ENCODE measurements around the gene RGS7.
"Not testable (repeated sequence)": the region's sequence is repeated elsewhere in the genome, so short reads cannot be mapped to it uniquely, and the experiment has no call there.

Gene RGS7

DNA sequence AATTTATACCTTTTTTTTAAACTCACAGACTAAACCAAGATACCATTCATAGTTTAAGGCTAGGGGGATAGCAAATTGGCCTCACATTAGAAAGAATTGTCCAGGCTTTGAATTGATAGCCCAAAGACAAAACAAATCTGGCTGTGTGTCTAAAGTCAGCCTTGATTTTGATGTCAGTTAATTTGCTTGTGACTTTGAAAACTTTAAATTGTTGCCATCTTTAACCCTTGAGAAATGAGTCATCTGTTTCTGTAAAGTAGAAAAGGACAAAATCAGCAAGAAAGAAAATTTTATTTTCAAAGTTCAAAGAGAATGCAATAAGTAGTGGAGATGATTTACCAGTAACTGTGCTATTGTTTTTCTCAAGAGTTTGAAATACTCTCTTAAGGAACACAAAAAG is 184.5 kb downstream of the RGS7 start:
- Histone ChIP-seq H3K4me3 (ENCODE audit: low read depth, low read length) (no peak overlapping the region), H3K36me3 (no peaks in the 10 kb centered on the region), H3K9me3 (ENCODE audit: severe bottlenecking) (no peaks in the 10 kb centered on the region), H3K27me3 (ENCODE audit: insufficient read depth, low read depth, severe bottlenecking) (no peaks in the 10 kb centered on the region), H3K27ac (no peak overlapping the region)
- TF ChIP-seq CTCF (IDR thresholded peaks at IDR 0.05; ENCODE audit: low read depth, low read length): no peak
- DNase-seq: no peak

DNA sequence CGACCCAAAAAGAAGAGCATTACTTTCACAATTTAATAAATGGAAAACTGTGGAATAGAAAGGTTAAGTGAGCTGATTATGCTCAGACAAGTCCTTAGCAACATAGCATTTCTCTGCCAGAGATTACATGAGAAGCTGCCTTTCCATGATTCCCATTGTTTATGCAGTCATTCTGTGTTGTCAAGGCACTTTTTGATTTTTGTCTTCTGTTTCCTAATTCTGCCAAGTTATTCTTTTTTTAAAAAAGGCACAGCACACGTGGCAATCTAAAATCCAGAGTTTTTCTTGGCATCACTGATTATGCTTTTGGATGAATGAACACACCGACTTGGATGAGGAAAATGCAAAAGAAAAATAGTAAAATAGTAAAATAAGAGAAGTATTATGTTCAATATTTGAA is 185.0 kb downstream of the RGS7 start:
- no peaks in the 10 kb centered on the region for H3K9me3 ChIP-seq (ENCODE audit: severe bottlenecking)
- no peak for TF ChIP-seq CTCF (IDR thresholded peaks at IDR 0.05; ENCODE audit: low read depth, low read length)
- H3K27ac ChIP-seq: no peak overlapping the region
- H3K27me3 ChIP-seq (ENCODE audit: insufficient read depth, low read depth, severe bottlenecking): no peaks in the 10 kb centered on the region
- DNase-seq: no peak
- H3K36me3 ChIP-seq: no peaks in the 10 kb centered on the region
- no peak overlapping the region for H3K4me3 ChIP-seq (ENCODE audit: low read depth, low read length)

DNA sequence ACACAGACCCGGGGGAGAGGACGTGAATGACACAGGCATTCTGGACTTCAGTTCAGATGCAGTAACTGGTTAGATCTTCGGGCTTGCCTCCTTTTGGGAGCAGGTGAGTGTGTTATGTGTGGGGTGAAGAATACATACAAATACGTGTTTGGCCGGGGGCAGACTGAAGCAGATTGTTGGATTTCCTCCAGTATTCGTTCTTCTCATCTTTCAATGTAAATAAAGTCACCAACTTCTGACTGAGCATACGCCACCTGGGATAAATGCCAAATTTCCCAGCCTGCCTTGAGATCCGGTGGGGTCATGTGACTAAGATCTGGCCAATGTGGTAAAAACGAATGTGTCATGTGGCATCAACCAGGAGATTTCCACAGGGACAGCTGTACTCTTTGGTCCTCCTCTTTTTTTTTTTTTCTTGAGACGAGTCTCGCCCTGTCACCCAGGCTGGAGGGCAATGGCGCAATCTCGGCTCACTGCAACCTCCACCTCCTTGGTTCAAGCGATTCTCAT is 189.8 kb downstream of the RGS7 start:
- Histone ChIP-seq H3K4me3 (ENCODE audit: low read depth, low read length) (no peak overlapping the region), H3K27ac (no peak overlapping the region), H3K36me3 (no peaks in the 10 kb centered on the region), H3K9me3 (ENCODE audit: severe bottlenecking) (no peaks in the 10 kb centered on the region), H3K27me3 (ENCODE audit: insufficient read depth, low read depth, severe bottlenecking) (no peaks in the 10 kb centered on the region)
- TF ChIP-seq CTCF (IDR thresholded peaks at IDR 0.05; ENCODE audit: low read depth, low read length): no peak
- no peak for DNase-seq

GRCh38 chr1:241166625-241167024 is 190.4 kb downstream of the RGS7 start:
- Histone ChIP-seq H3K4me3 (ENCODE audit: low read depth, low read length) (no peak overlapping the region), H3K27ac (no peak overlapping the region), H3K9me3 (ENCODE audit: severe bottlenecking) (no peaks in the 10 kb centered on the region), H3K36me3 (no peaks in the 10 kb centered on the region), H3K27me3 (ENCODE audit: insufficient read depth, low read depth, severe bottlenecking) (no peaks in the 10 kb centered on the region)
- no peak for DNase-seq
- no peak for TF ChIP-seq CTCF (IDR thresholded peaks at IDR 0.05; ENCODE audit: low read depth, low read length)

DNA sequence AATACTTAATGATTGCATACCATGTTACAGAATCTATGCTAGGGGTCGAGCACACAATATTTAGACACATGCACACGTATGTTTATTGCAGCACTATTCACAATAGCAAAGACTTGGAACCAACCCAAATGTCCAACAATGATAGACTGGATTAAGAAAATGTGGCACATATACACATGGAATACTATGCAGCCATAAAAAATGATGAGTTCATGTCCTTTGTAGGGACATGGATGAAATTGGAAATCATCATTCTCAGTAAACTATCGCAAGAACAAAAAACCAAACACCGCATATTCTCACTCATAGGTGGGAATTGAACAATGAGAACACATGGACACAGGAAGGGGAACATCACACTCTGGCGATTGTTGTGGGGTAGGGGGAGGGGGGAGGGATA is 191.7 kb downstream of the RGS7 start:
- H3K9me3 ChIP-seq (ENCODE audit: severe bottlenecking): not testable (repeated sequence)

GRCh38 chr1:241163363-241163762 is 193.6 kb downstream of the RGS7 start:
- no peak for TF ChIP-seq CTCF (IDR thresholded peaks at IDR 0.05; ENCODE audit: low read depth, low read length)
- no peak for DNase-seq
- no peak overlapping the region for H3K4me3 ChIP-seq (ENCODE audit: low read depth, low read length)
- H3K27ac ChIP-seq: no peak overlapping the region
- H3K27me3 ChIP-seq (ENCODE audit: insufficient read depth, low read depth, severe bottlenecking): no peaks in the 10 kb centered on the region
- H3K36me3 ChIP-seq: no peaks in the 10 kb centered on the region
- H3K9me3 ChIP-seq (ENCODE audit: severe bottlenecking): no peaks in the 10 kb centered on the region

More for the DNA sequence above, 191.7 kb downstream of the RGS7 start:
- not testable (repeated sequence) for H3K4me3 ChIP-seq (ENCODE audit: low read depth, low read length); H3K27ac ChIP-seq; DNase-seq; H3K36me3 ChIP-seq; H3K27me3 ChIP-seq (ENCODE audit: insufficient read depth, low read depth, severe bottlenecking)

Measured in WERI-Rb-1 (cell line).